ENCODE data around the gene ALLC. TPM values are rescaled to one million over a fixed set of nuclear protein-coding genes. Genes with fewer than 3 reads are reported as not detected.
A peak's percentile ranks its signal among the peaks of the same experiment; 100 is the strongest.

The ALLC gene
- total and polyA plus RNA-seq, 8 donors, result not detected

- intact Hi-C loops (cut with DNase I; ENCODE audit: low total_unique reads), result no loop called here
- Histone ChIP-seq H3K27ac (no peak overlapping the region), H3K27me3 (no peaks in the 10 kb centered on the region), H3K4me1 (no peaks in the 10 kb centered on the region), H3K4me3 (no peak overlapping the region), H3K36me3 (no peaks in the 10 kb centered on the region), H3K9me3 (peaks cover 0 to 7% (median 0%) of the 10 kb centered on the region in 4 donors)
- DNase-seq, result no peak
- WGBS, 5 donors, result 24 to 50% (median 46%) methylated on average over 5 of the region's 5 CpGs
- TF ChIP-seq, protein P1, sequence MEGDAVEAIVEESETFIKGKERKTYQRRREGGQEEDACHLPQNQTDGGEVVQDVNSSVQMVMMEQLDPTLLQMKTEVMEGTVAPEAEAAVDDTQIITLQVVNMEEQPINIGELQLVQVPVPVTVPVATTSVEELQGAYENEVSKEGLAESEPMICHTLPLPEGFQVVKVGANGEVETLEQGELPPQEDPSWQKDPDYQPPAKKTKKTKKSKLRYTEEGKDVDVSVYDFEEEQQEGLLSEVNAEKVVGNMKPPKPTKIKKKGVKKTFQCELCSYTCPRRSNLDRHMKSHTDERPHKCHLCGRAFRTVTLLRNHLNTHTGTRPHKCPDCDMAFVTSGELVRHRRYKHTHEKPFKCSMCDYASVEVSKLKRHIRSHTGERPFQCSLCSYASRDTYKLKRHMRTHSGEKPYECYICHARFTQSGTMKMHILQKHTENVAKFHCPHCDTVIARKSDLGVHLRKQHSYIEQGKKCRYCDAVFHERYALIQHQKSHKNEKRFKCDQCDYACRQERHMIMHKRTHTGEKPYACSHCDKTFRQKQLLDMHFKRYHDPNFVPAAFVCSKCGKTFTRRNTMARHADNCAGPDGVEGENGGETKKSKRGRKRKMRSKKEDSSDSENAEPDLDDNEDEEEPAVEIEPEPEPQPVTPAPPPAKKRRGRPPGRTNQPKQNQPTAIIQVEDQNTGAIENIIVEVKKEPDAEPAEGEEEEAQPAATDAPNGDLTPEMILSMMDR (IDR thresholded peaks at IDR 0.05), result no peak
- no peak for TF ChIP-seq POLR2AphosphoS5 (IDR thresholded peaks at IDR 0.05)
Observed at GRCh38 chr2:3620834-3621233, 37.2 kb upstream of the ALLC start.

DNA sequence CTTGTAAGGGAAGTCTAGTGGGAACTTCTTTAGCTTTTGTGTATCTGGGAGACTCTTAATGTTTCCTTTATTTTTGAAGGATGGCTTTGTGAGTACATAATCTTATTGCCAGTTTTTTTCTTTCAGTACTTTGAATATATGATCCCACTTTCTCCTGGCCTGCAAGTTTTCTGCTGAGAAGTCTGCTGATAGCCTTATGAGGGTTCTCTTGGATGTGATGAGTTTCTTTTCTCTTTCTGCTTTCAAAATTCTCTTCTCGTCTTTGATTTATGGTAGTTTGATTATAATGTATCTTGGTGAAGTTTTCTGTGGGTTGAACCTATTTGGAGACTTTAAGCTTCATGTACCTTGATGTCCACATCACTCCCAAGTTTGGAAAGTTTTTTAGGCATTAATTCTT is 35.0 kb upstream of the ALLC start:
- 88 to 100% (median 96%) methylated on average over 1 of the region's 1 CpG for WGBS, 5 donors
- peaks cover 0 to 3% (median 0%) of the 10 kb centered on the region in 3 donors for H3K27me3 ChIP-seq
- intact Hi-C loops (cut with DNase I; ENCODE audit: low total_unique reads), result no loop called here
- no peak overlapping the region for H3K27ac ChIP-seq
- H3K4me1 ChIP-seq, result no peaks in the 10 kb centered on the region
- no peaks in the 10 kb centered on the region for H3K36me3 ChIP-seq
- H3K4me3 ChIP-seq, result no peak overlapping the region
- DNase-seq, result no peak
- H3K9me3 ChIP-seq, result peaks cover 0 to 5% (median 0%) of the 10 kb centered on the region in 4 donors
- TF ChIP-seq POLR2AphosphoS5 (IDR thresholded peaks at IDR 0.05) (no peak), EP300 (IDR thresholded peaks at IDR 0.05) (no peak)
- TF ChIP-seq, protein P1 (IDR thresholded peaks at IDR 0.05), result no peak

DNA sequence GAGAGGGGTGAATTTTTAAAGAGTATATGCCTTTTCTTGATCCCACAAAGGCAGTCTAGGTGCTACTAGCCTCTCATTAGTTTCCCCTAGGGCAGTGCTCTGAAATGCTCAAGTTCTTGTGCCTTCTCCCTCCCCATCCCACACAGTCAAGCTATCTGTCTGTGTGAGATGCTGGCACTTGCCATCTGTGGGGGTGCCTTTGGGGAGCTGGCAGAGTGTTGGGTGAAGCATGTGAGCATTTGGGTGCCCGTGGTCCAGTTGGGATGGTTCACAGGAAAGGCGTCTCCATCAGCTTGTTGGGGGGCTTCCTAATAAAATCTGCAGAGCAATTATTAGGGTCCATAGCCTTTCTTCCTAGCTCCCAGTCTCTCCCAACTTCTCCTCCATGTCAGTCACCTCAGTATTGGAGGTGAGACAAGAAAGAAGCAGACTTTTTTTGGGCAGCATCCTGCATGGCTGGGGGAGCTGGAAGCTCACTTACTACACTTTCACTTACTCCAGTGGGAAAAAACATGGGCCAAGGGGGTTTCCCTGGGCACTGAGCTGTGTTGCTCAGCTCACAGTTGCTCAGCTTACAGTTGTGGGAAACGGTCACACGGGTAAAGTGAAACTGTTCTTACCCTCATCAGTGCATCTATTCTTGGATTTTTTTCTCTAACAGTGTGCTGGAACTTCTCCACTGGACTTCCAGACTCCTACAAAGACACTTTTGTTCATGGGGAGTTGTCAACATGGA is 33.8 kb upstream of the ALLC start:
- DNase-seq, result peak in 1 of 2 donors; percentile 16
- Histone ChIP-seq H3K36me3 (no peaks in the 10 kb centered on the region), H3K27ac (no peak overlapping the region), H3K4me1 (peaks cover 0 to 8% (median 0%) of the 10 kb centered on the region in 4 donors), H3K4me3 (no peak overlapping the region), H3K9me3 (peaks cover 0 to 5% (median 0%) of the 10 kb centered on the region in 4 donors), H3K27me3 (peaks cover 0 to 7% (median 0%) of the 10 kb centered on the region in 3 donors)
- 73 to 87% (median 77%) methylated on average over 4 of the region's 4 CpGs for WGBS, 5 donors
- TF ChIP-seq POLR2AphosphoS5 (IDR thresholded peaks at IDR 0.05), result no peak
- TF ChIP-seq EP300 (IDR thresholded peaks at IDR 0.05), result no peak
- TF ChIP-seq POLR2A (IDR thresholded peaks at IDR 0.05), result no peak
- TF ChIP-seq, protein P1 (IDR thresholded peaks at IDR 0.05), result no peak
- intact Hi-C loops (cut with DNase I; ENCODE audit: low total_unique reads), result no loop called here

- no peak overlapping the region for H3K4me3 ChIP-seq
- TF ChIP-seq, protein P1 (IDR thresholded peaks at IDR 0.05), result no peak
- TF ChIP-seq EP300 (IDR thresholded peaks at IDR 0.05), result no peak
- no peak for TF ChIP-seq POLR2A (IDR thresholded peaks at IDR 0.05)
- TF ChIP-seq POLR2AphosphoS5 (IDR thresholded peaks at IDR 0.05), result no peak
- no peak for DNase-seq
- WGBS, 5 donors, result 90 to 97% (median 92%) methylated on average over 8 of the region's 8 CpGs
- H3K36me3 ChIP-seq, result no peaks in the 10 kb centered on the region
- intact Hi-C loops (cut with DNase I; ENCODE audit: low total_unique reads), result no loop called here
- peaks cover 0 to 8% (median 0%) of the 10 kb centered on the region in 4 donors for H3K4me1 ChIP-seq
- peaks cover 0 to 5% (median 0%) of the 10 kb centered on the region in 4 donors for H3K9me3 ChIP-seq
- H3K27me3 ChIP-seq, result peaks cover 0 to 7% (median 0%) of the 10 kb centered on the region in 3 donors
- no peak overlapping the region for H3K27ac ChIP-seq
Observed at GRCh38 chr2:3625186-3625585, 32.8 kb upstream of the ALLC start.
